ENCODE data around the gene ATG16L1. TPM values are rescaled to one million over a fixed set of nuclear protein-coding genes. Genes with fewer than 3 reads are reported as not detected.
A peak's percentile ranks its signal among the peaks of the same experiment; 100 is the strongest.

The ATG16L1 gene
- 10 to 100 TPM; 60.8 to 67.6 TPM for total RNA-seq

DNA sequence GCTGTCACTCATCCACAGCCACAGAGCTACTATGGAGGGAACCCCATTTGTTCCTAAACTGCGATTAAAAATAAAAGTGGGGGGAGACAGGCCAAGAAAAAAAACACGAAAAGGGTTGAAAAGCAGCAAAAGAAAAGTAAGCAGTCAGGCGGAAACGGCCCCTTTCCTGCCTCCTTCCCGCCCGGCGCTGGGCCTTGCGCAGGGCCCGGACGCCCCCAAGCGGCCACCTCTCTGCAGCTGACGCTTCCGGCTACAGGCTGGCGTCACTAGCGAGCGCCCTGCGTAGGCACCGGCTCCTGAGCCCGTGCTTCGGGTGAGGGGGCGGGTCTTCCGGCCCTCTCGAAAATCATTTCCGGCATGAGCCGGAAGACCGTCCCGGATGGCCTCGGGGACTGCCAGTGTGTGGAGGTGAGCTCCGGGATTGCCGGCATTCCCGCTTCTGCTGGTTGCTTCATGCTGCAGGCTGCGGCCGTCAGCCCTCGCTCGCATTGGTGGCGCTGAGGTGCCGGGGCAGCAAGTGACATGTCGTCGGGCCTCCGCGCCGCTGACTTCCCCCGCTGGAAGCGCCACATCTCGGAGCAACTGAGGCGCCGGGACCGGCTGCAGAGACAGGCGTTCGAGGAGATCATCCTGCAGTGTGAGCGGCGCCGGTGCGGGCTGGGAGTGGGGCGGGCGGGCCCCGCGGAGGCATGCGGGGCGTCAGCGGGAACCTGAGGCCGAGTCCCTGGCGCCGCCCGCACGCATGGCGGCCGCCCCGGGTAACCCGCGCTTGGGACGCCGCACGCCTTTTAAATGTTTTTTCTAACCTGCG is at the start of gene ATG16L1:
Gene ATG16L1, plus strand, starts transcription at position 368 of the 811 bp plus-strand sequence. Its CDS starts 155 bp downstream, at position 523.
- DNase-seq = peak; percentile 96
- peaks cover 56% of the 10 kb centered on the region for H3K4me1 Mint-ChIP-seq
- POLR2A ChIA-PET = interaction anchor here (0.7 to 4.3 kb wide), 11 partner anchors 9 to 197 kb away, joined by 3 to 36 read pairs (median 4); partner anchors contain the start of gene INPP5D
- H3K27me3 Mint-ChIP-seq = no peaks in the 10 kb centered on the region
- peak within 1 kb of the TSS; percentile 95 for H3K27ac Mint-ChIP-seq
- peak; percentile 97 for ATAC-seq (ENCODE audit: low read depth)
- peak within 1 kb of the TSS; percentile 87 for H3K4me3 Mint-ChIP-seq
- H3K36me3 Mint-ChIP-seq = peaks cover 20% of the 10 kb centered on the region
- no peaks in the 10 kb centered on the region for H3K9me3 Mint-ChIP-seq

DNA sequence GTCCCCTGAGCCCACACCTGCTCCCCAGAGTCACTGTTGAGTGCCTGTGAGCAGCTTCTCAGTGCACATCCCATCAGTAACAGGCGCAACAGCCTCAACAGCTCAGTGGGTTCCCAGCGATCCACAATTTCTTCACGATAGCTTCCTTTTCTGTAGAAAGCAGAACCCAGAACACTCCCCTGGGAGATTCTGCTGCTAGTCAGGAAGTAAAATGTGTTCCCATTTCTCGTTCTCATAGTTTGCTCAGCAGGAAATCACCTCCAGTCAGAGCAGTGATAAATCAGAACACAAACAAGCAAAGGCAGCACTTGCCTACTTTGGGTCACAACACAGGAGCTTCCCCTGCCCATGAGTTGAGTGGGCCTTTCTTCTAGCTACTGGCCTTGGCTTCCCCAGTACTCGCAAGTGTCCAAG is 48.9 kb upstream of the ATG16L1 start:
- DNase-seq = no peak
- Mint-ChIP-seq H3K27ac (peak overlapping the region; percentile 68), H3K4me3 (no peak overlapping the region), H3K9me3 (peaks cover 3% of the 10 kb centered on the region), H3K36me3 (peaks cover 62% of the 10 kb centered on the region), H3K27me3 (no peaks in the 10 kb centered on the region), H3K4me1 (peaks cover 1% of the 10 kb centered on the region)
- POLR2A ChIA-PET = no interaction called here
- ATAC-seq (ENCODE audit: low read depth) = no peak

- POLR2A ChIA-PET = no interaction called here
- no peak for ATAC-seq (ENCODE audit: low read depth)
- peaks cover 58% of the 10 kb centered on the region for H3K36me3 Mint-ChIP-seq
Measured at GRCh38 chr2:233203060-233203459, 48.4 kb upstream of the ATG16L1 start.

DNA sequence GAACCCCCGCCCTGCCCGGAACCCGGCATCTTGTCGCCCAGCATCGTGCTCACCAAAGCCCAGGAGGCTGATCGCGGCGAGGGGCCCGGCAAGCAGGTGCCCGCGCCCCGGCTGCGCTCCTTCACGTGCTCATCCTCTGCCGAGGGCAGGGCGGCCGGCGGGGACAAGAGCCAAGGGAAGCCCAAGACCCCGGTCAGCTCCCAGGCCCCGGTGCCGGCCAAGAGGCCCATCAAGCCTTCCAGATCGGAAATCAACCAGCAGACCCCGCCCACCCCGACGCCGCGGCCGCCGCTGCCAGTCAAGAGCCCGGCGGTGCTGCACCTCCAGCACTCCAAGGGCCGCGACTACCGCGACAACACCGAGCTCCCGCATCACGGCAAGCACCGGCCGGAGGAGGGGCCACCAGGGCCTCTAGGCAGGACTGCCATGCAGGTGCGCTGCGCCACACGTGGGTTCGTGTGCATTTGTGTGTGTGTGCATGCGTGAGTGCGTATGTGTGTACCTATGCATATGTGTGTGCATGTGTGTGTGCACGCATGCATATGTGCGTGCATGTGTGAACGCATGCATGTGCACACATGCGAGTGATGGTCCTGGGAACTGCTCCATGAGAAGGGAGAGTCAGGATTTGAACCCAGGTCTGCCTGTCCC is 47.1 kb upstream of the ATG16L1 start:
- DNase-seq (no peak), ATAC-seq (ENCODE audit: low read depth) (no peak)
- Mint-ChIP-seq H3K4me1 (peaks cover 8% of the 10 kb centered on the region), H3K36me3 (peaks cover 56% of the 10 kb centered on the region), H3K4me3 (no peak overlapping the region), H3K9me3 (peaks cover 3% of the 10 kb centered on the region), H3K27ac (no peak overlapping the region), H3K27me3 (no peaks in the 10 kb centered on the region)
- POLR2A ChIA-PET = no interaction called here

More at GRCh38 chr2:233203060-233203459, 48.4 kb upstream of the ATG16L1 start:
- H3K4me3 Mint-ChIP-seq = no peak overlapping the region
- peaks cover 4% of the 10 kb centered on the region for H3K4me1 Mint-ChIP-seq
- H3K9me3 Mint-ChIP-seq = peaks cover 3% of the 10 kb centered on the region
- no peak for DNase-seq
- no peaks in the 10 kb centered on the region for H3K27me3 Mint-ChIP-seq
- peak overlapping the region; percentile 68 for H3K27ac Mint-ChIP-seq

DNA sequence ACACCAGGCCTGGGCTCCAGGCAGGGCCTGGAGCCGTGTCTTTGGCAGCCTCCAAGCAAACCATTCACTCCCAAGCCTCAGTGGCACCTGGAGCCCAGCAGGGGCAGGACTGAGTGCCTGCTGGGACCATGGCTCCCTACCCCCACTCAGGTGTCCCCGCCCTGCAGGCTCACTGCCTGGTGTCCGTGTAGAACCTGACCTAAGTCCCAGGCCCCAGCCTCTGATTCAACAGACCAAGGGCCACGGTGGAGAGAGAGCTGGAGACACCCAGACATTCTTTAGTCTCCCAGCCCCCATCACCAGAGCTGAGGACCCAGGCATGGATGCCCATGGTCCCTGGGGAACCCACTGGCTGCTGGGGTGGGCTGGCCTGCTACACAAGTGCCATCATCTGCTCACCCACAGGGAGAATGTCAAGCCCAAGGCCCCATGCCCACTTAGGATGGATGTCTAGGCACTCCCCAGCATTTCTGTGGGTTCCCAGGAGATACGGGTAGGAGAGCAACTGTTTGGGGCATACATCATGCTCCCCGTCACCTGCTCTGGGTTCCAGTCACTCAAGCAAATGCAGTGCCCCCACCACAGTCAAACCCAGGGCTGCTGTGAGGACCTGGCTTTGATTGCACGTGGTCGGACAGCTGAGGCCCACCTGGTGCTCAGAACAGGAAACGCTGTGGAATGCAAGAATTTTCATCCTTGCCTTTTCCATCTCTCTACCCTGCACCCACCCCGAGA is 42.9 kb upstream of the ATG16L1 start:
- POLR2A ChIA-PET = no interaction called here
- no peaks in the 10 kb centered on the region for H3K27me3 Mint-ChIP-seq
- ATAC-seq (ENCODE audit: low read depth) = no peak
- no peak for DNase-seq
- H3K36me3 Mint-ChIP-seq = peaks cover 23% of the 10 kb centered on the region
- no peaks in the 10 kb centered on the region for H3K9me3 Mint-ChIP-seq
- peaks cover 10% of the 10 kb centered on the region for H3K4me1 Mint-ChIP-seq
- H3K27ac Mint-ChIP-seq = peak overlapping the region; percentile 44
- no peak overlapping the region for H3K4me3 Mint-ChIP-seq

- POLR2A ChIA-PET = no interaction called here
- DNase-seq = no peak
- H3K27ac Mint-ChIP-seq = peak overlapping the region; percentile 44
- H3K27me3 Mint-ChIP-seq = no peaks in the 10 kb centered on the region
- H3K4me3 Mint-ChIP-seq = no peak overlapping the region
- no peak for ATAC-seq (ENCODE audit: low read depth)
- peaks cover 10% of the 10 kb centered on the region for H3K4me1 Mint-ChIP-seq
- H3K9me3 Mint-ChIP-seq = no peaks in the 10 kb centered on the region
- peaks cover 18% of the 10 kb centered on the region for H3K36me3 Mint-ChIP-seq
Measured at GRCh38 chr2:233209117-233209532, 42.3 kb upstream of the ATG16L1 start.

- H3K4me1 Mint-ChIP-seq = peaks cover 10% of the 10 kb centered on the region
- peak overlapping the region; percentile 36 for H3K27ac Mint-ChIP-seq
- H3K9me3 Mint-ChIP-seq = no peaks in the 10 kb centered on the region
- POLR2A ChIA-PET = no interaction called here
- no peak for ATAC-seq (ENCODE audit: low read depth)
- no peak overlapping the region for H3K4me3 Mint-ChIP-seq
- no peaks in the 10 kb centered on the region for H3K27me3 Mint-ChIP-seq
- peaks cover 17% of the 10 kb centered on the region for H3K36me3 Mint-ChIP-seq
- no peak for DNase-seq
Measured at GRCh38 chr2:233209533-233210171, 41.8 kb upstream of the ATG16L1 start.

DNA sequence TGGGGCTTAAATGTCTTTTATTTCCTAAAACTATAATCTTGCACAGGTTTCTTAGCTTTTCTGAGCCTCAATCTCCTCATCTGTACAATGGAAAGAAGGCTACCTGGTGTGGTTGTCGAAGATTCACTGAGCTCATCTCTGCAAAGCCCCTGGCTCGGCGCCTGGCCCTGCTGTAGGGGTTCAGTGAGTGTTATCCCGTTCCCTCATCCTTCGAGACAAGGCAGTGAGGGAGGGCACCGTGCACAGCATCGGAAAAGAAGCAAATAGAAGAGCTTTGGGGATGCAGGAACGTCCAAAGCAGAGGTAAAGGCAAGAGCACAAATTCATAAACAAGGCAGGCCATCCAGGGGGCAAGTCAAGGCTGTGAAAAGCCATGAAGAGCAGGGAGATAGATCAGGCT is 41.2 kb upstream of the ATG16L1 start:
- DNase-seq (no peak), ATAC-seq (ENCODE audit: low read depth) (no peak)
- Mint-ChIP-seq H3K27ac (no peak overlapping the region), H3K9me3 (no peaks in the 10 kb centered on the region), H3K4me1 (peaks cover 10% of the 10 kb centered on the region), H3K36me3 (peaks cover 12% of the 10 kb centered on the region), H3K4me3 (no peak overlapping the region), H3K27me3 (no peaks in the 10 kb centered on the region)
- POLR2A ChIA-PET = no interaction called here

DNA sequence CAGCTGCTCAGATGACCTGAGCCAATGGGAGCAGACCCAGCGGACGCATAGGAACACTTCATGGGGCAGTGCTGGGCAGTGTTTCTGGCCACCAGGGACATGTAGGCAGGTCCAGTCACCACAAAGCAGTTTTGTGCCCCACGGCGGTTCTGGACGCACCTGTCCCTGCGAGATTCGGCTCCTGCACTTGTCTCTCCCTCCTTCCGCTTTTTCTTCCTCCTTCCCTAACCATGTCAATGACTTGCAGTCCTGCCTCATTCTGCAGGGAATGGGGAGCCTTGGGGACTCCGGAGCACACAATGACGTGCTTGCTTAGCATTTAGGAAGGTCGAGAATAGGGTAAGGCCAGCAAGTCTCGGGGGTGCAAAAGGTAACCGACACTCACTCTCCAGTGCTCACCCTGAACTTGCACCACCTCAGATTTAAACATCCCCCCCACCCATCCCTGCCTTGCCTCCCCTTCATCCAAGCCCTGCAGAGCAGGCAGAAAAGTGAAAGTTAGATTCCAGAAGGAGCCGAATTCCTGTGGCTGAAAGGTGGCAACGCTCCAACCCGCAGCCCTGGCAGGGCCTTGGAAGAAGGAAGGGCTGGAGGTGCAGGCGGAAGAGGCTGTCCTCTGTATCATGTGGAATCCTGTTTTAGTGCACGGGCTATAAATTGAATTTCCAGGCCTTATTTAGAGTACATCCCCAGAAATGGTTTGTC is 40.5 kb upstream of the ATG16L1 start:
- H3K27me3 Mint-ChIP-seq = no peaks in the 10 kb centered on the region
- POLR2A ChIA-PET = no interaction called here
- no peak overlapping the region for H3K27ac Mint-ChIP-seq
- no peak overlapping the region for H3K4me3 Mint-ChIP-seq
- DNase-seq (no peak), ATAC-seq (ENCODE audit: low read depth) (no peak)
- H3K36me3 Mint-ChIP-seq = peaks cover 10% of the 10 kb centered on the region
- H3K9me3 Mint-ChIP-seq = no peaks in the 10 kb centered on the region
- peaks cover 10% of the 10 kb centered on the region for H3K4me1 Mint-ChIP-seq

DNA sequence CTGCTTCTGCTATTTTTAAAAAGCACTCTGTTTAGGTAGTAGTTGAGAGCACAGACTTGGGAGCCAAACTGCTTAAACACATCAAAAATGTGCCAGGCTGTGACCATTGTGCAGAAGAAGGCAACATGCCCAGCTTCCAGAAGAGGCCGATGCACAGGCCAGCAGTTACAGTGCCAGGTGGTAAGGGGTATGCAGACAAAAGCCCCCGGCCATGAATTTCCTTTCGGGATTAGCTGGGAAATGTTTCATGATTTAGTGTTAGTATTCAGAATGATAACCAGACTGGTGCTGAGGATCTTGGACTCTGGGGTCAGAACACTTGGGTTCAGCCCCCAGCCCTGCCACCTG is 40.0 kb upstream of the ATG16L1 start:
- peaks cover 10% of the 10 kb centered on the region for H3K36me3 Mint-ChIP-seq
- H3K9me3 Mint-ChIP-seq = no peaks in the 10 kb centered on the region
- POLR2A ChIA-PET = no interaction called here
- peaks cover 10% of the 10 kb centered on the region for H3K4me1 Mint-ChIP-seq
- H3K27me3 Mint-ChIP-seq = no peaks in the 10 kb centered on the region
- no peak overlapping the region for H3K27ac Mint-ChIP-seq
- H3K4me3 Mint-ChIP-seq = no peak overlapping the region
- DNase-seq (no peak), ATAC-seq (ENCODE audit: low read depth) (no peak)

DNA sequence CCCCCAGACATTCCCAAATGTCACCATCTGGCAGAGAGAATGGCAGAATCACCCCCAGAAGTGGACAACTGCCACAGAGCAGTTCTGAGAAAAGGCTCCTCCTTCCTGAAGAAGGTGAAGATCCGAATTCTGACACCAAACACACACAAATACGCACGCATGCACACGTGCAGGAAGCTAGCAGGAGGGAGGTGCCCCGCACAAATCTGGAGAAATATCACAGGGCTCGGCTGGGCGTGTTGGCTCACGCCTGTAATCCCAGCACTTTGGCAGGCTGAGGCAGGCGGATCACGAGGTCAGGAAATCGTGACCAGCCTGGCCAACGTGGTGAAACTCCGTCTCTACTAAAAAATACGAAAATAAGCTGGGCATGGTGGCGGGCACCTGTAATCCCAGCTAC is 38.5 kb upstream of the ATG16L1 start:
- no peak overlapping the region for H3K27ac Mint-ChIP-seq
- no peak for DNase-seq
- POLR2A ChIA-PET = no interaction called here

GRCh38 chr2:233213975-233214374 is 37.5 kb upstream of the ATG16L1 start:
- H3K27me3 Mint-ChIP-seq = no peaks in the 10 kb centered on the region
- H3K27ac Mint-ChIP-seq = no peak overlapping the region
- no peak for ATAC-seq (ENCODE audit: low read depth)
- no peak overlapping the region for H3K4me3 Mint-ChIP-seq
- H3K4me1 Mint-ChIP-seq = peaks cover 6% of the 10 kb centered on the region
- H3K36me3 Mint-ChIP-seq = peaks cover 6% of the 10 kb centered on the region
- no peaks in the 10 kb centered on the region for H3K9me3 Mint-ChIP-seq
- POLR2A ChIA-PET = no interaction called here
- no peak for DNase-seq

More for the DNA sequence above, 38.5 kb upstream of the ATG16L1 start:
- H3K4me3 Mint-ChIP-seq = no peak overlapping the region
- H3K9me3 Mint-ChIP-seq = no peaks in the 10 kb centered on the region
- peaks cover 6% of the 10 kb centered on the region for H3K36me3 Mint-ChIP-seq
- H3K4me1 Mint-ChIP-seq = peaks cover 6% of the 10 kb centered on the region
- H3K27me3 Mint-ChIP-seq = no peaks in the 10 kb centered on the region
- ATAC-seq (ENCODE audit: low read depth) = no peak
